M059J (cell line): ENCODE data around the gene DHX32. TPM values are rescaled to one million over a fixed set of nuclear protein-coding genes. Genes with fewer than 3 reads are reported as not detected.

Experiments
- DNase-seq: peaks from one replicate; pipeline ENCODE4 v3.0.0-alpha.2; 2012; ENCODE audit warnings: low read depth
- total RNA-seq: library from RNA; depleted of rRNA; stranded (reverse); fragments of >200 nt; shearing (Covaris generic); gene quantifications from 2 replicates; pipeline ENCODE4 v1.2.3, GENCODE V29; 2014

The DHX32 gene
- total RNA-seq, 1 experiment from 2014 or later = 60.0 TPM

DNA sequence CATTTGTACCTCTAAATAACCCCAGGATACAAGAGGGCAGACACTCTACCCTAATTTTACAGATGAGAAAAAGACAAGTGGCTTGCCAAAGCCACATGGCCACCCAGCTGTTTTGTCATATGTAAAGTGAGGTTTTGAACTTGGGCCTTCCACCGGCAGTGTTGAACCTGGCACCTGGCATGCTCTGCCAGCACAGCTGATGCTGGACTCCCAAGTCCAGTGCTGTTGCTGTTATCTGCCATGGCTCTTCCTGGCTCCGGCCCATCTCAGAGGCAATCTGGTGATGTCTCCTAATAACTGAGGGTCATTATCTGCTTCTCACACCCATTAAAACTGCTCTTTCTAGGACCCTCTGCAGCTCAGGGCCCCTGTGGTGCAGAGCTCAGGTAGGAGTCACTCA is 32.7 kb downstream of the DHX32 start:
- DNase-seq = no peak

DNA sequence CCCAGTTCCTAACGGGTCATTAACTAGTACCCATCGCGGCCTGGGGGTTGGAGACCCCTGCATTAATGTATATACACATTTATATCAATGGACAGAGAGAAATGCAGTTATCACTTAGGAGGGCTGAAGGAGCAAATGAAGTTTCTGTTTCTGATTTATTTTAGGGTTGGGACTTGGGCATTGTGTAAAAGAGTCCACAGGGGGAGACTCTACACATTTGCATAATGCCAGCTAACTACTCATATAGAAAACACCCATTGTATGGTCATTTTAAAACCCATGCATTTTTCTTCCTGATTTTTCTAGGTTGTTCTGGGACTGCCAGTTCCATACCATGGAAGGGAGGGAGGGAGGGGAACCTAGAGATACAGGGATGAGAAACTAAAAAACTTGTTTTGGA is 34.2 kb downstream of the DHX32 start:
- DNase-seq = no peak

DNA sequence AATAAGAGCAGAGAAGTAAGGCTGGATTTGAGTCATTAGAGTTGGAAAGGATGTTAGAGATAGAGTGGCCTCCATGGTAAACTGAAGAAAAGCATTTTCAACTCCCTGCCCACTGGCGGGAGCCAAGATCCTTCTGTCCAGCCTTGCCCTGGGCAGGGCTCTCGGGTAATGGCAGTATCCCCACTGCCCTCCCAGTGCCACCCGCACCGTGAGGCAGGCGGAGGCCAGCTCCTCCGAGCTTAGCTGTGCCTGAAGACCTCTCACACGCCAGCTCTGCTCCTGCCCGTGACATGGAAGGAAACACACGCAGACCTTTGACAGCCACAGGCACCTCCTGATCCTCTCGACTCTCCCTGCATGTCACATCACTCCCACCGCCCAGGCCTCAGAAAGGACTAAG is 35.5 kb downstream of the DHX32 start:
- DNase-seq = no peak

DNA sequence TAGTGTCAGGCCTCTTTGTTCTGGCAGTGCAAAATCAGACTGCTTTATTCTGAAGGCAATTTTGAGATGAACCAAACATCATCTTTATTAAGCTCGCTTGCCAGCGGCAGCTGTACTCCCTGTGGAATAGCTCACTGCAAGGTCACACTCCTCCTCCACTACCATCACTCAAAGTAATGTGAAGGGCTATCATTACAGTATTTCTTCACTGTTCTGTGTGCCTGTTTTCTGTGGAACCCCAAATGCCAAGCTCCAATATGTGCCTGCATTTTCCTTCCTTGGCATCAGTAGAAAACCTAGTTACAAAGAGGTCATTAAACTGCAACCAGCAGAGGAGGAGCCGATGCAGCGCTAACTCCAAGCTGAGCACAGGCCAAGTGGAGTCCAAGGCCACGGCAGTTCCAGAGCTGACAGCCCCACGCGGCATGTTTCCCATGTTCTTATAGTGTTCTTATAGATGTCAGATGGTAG is 36.3 kb downstream of the DHX32 start:
- no peak for DNase-seq

DNA sequence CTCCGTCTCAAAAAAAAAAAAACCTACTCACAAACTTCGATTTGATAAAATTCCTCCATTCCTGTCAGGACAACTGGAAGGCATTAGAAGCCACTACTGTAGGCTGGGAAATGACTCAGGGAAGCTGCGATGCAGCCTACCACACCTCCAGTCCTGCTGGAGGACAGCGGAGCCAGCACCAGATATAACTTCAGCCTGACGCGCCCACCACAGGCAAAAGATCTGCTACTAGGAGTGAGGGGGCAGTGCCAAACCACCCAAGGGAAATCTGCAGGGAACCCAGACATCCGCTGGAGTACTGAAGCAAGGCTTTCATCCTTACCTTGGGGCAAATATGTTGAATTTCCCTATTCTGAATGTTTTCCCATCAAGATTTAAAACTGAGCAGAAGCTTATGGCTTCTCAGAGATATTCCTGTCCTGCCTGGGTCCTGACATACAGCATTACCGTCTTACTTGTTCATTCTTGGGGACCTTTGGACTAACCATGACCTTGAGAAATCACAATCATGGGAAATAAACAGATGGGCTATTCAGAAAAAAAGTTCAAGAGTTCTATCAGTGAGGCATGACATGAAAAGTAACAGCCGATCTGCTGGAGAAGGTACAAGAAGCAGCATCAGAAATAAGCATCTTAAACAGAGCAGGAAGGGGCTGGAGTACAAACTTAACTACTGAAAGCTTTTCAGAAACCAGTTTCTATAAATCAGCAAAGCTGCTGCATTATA is 37.3 kb downstream of the DHX32 start:
- no peak for DNase-seq

DNA sequence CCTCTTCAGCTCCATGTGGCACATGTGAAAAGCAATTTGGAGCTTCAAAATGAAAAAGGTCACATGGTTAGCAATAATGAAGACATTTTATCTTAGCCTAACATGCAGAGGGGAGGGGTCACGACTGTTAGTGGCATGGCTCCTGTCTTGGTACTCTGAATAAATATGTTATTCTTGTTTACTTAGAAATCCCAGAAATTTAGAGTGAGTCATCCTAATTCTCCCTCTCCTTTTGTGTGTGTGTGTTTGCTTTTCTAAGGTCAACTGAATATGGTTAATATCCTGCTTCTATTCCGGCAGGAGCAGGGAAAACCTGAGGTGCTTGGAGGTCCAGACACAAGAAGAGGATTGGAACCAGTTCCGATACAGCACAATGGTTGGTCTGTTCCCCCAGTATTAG is 40.1 kb downstream of the DHX32 start:
- peak; percentile 16 for DNase-seq

DNA sequence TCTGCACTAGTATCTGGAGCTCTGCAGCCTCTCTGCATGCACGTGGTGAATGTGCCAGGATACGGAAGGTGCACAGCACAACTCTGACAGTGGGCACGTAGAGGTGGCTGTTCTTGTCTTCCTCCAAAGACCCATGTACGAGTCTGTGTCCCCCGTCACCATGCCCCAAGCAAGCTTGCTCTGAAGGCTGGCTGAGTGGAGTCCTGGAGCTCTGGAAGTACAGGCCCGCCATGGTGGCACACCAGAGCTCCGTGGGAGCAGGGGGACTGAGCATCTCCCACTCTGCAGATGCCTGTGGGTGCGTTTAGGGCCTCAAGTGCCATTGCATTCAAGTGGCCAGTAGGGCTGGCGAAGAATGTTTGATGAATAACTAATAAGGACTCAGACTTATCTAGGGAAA is 40.7 kb downstream of the DHX32 start:
- no peak for DNase-seq

DNA sequence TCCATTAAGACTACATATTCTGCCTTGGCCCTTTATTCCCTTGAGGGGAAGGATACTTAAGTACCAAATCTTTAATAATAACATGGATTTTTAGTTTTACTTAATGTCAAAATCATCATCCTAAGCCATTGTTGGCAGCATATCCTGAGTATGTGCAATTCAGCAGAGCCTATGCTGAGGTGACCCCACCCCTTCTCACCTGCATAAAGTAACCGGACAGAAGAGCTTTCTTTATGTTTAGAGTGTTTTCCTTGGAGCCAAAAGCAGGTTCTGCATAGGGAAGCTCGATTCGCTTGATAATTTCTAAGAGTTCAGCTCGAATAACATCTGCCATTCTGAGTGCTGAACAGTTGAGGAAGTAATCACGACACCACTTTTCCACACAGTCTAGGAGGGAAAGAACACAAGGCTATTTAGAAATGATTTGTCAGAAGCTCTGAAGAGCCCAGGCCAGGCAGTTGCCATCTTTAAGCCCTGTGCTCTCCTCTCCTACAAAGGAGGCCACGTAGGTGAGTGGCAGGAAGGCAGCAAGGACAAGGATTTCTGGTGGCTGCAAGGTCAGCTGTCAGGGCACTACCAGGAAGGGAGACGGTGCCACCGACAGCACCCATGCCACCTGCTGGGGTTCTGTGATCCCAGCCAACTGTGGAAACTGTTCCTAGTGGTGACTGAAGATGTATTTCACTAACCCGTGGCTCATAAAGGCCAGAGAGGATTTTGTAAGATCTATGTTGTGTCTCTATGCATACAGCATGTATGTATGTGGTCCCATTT is 42.1 kb downstream of the DHX32 start:
- DNase-seq = no peak

DNA sequence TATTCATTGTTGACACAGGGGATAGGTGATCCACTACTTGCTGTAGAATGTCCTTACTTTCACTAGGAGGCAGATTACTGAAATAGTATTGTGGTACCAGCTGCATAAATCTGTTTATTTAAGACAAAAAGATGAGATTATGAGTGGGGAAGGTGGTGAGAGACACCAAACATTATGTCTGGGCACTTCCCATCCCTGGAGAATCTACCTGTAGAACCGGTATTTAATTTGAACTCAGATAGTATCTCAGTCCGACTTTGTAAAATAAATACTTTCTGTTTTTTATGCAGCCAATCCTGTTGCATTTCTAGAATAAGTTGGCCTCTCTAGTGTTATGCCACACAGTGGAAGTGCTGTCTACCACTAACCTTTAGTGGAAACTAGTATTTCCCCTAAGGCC is 44.3 kb downstream of the DHX32 start:
- no peak for DNase-seq

DNA sequence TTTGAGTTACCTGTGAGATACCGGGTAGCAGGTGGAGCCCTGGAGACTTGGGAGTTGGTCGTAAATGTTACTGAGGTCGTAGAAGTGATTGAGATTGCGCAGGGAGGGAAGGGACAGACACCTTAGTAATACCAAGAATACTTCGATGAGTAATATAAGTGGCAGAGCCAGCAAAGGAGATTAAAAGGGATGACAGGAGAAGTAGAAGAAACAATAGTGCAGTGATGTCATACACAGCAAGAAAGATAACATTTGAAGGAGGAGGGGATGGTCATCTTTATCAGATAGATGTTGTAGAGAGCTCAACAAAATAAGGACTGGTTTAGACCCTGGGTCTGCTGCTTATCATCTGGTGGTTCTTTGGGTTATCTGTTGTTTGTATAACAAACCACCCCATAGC is 52.8 kb downstream of the DHX32 start:
- DNase-seq = no peak

DNA sequence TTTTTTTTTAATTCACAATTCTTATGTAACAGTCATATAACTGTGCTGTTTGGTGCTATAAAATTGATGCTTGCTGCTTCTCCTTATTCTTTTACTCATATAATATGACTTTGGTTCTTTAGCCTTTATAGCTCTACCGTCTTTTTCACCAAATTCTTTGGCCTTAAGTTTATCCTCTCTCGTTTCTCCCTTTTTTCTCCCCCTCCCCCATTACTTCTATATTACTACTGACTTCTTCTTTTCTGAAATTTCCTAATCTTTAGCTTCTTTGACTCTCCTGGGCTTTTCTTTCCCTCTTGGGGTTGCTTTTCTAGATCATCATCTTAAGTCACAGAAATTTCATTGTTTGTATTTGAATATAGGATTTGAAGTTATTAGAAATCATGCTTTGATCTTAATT is 54.0 kb downstream of the DHX32 start:
- DNase-seq = no peak

DNA sequence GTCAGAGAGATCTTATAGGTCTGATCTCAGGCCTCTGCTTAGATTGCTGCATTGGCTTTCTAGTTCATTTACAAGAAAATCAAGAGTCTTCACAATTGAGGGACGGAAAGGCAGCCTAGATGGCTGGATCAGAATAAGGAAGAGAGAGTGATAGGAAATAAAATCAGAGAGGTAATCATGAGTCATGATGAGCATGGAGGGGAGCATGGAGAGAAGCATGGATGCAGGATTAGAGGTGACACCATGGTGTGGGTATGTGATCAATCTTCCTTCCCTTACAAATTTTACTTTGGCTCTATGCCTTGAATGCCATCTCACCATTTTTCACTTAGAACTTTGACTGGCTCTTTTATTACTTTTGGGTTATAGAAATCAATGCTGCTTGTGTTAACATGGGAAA is 56.4 kb downstream of the DHX32 start:
- peak; percentile 34 for DNase-seq

DNA sequence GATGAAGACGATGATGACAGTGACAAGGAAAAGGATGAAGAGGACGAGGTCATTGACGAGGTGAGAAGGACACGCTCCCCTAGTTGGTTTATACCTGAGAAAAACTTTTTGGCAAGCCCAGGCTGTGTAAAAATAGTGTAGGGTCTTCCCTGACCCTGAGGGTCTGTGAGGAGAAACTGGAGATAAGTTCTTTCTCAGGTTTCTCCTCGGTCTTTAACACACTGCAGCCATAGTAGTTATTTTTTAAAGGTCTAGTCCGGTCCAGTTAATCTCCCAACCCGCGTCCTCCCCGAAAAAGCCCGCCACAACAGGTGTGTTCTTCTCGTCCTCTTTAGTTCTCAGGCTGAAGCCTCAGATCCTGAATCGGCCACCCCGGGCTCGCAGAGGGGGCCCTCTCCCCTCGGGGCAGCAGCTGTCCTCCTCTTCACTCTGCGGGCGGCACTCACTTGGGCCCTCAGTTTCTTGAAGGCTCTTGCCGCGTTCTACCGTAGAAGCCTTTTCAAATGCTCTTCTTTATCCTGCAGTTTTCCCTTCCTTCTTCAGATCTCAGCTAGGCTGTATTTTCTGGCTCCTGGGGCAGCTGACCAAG is 57.3 kb downstream of the DHX32 start:
- peak; percentile 6 for DNase-seq

DNA sequence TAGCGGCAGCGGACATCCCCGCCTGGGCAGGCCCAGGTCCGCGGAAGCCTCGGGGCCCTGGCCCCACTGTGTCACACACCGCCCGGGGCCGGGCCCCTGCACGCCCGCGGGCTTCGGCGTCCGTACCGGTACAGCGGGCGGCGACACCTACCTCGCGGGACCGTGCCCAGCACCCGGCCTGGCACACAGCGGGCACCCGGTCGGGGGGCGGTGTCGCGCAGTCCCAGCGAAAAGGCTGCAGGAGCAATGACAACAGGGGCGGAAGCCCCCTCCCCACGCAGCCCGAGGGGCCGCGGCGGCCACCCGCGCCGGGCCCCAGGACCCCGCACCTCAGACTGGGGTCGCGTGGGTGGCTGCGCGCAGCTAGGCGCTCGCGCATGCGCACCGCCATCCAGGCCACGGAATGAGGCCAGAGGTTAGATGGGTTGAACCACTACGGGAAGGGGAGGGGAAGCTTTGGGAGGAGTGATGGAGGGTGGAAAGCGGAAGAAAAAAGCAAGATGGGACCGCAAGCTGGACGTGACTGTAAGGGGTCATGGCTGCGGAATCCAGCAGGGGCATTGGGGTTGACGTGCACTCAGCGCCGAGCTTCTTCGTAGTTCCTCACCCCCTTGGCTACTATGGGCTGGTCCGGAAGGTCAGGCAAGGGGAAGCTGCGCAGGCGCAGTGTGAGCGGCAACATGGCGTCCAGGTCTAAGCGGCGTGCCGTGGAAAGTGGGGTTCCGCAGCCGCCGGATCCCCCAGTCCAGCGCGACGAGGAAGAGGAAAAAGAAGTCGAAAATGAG is 58.0 kb downstream of the DHX32 start, which contains the start of the genes BCCIP and UROS:
BCCIP (plus strand) TSS at position 669 of the 785 bp plus-strand sequence; CDS start at position 681, 12 bp downstream.
UROS (minus strand) TSS at position 381 of the 785 bp plus-strand sequence. CDS start 6,759 bp downstream, outside the sequence.
- DNase-seq = peak; percentile 86

DNA sequence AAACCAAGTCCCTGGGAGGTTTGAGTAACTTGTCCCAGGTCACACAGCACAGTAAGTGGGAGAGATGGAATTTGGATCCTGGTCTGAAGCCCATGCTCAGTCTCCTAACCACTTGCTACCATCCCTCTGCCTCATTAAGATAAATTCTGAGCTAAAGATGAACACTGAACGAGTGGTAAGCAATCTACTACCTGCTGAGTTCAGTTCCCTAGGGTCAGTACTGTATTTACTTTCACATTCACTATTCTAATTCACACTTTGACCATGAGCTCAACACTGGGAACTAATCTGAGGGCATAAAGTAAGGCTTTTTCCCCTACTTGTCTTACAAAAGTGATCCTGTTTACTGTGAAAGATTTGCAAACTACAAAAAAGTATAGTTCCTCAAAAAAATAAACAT is 60.4 kb downstream of the DHX32 start:
- DNase-seq = no peak

DNA sequence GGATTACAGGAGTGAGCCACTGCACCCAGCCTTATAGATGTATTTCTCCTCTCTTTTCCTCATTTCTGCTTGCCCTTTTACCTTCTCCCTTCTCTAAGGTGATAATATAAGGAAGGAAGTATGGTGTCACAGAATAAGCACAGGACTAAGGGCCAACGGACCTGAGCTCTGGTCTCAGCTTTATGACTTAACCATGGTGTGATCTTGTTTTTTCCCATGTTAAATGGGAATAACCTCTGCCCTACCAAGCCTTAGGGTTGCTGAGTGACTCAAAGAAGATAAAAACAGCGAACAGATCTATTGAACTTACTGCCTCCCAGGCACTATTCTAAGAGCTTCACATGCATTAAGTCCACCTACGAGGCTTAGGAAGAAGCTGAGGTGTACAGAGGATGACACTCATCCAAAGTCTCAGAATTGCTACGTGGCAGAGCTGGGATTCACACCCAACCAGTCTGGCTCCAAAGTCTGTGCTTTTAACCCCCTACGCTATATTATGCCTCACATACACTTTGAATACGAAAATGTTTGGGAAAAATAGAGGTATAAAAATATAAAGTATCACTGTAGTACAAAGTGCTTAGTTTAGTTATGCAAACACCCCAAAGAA is 63.6 kb downstream of the DHX32 start:
- no peak for DNase-seq

DNA sequence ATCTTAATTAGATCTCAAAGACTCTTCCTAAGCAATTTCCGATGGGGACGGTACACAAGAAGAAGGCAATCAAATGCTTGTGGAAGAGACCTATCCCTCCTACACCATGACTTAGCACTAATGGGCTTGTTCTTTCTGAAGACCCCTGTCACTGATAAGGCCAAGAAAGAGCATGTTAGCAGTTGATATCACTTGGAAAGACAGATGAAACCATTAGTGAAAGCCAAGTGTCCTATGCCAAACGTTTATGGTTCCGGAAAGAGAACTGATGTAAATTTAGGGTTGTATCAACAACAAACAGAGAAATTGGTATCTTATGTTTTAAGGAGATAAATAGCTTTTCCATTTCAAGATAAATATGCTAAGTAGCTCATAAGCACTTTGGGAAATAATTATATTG is 64.5 kb downstream of the DHX32 start:
- DNase-seq = no peak

DNA sequence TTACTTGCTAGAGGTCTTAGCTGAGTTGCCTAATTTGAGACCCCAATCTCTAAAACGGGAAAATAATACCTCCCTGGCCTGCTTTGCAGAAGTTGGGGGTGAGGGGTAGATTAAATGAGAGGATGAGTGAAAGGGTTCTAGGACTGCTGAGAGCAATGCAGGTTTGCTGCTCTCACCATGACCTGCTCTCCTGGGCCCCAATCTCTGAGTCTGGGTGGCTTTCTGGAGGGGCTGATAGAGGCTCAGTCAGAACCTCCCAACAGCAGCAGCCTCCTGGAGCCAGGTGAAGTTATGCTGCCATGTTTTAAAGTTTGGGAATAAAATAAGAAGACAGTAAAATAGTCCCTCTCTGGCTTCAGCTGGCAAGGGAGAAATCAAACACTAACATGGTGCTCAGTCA is 65.3 kb downstream of the DHX32 start:
- DNase-seq = no peak

DNA sequence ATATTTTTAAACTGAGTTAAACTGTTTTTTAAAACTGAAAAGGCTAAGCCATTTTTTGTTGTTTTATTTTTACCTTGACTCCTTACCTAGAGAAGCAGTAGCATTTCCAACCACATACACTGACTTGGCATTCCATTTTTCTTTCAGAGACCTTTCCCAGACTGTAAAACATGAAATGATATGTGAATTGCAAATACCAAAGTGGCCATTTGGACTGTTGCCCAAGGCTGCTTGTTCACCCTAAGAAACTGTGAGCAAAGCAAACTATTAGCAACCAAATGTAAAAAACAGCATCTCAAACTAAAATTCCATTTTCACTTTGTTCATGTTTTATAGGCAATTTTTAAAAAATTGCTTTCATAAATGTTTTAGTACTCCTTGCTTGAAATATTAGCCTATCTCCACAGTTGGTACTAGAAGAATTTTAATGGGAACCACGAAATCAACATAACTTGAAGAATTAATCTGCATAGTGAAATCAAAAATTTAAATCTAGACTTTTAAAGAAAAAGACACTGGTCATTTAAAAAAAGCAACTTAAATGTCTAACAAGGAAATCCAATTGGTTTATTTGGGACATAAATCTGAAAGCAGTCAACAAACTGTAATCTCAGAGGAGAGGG is 68.9 kb downstream of the DHX32 start:
- peak; percentile 14 for DNase-seq

DNA sequence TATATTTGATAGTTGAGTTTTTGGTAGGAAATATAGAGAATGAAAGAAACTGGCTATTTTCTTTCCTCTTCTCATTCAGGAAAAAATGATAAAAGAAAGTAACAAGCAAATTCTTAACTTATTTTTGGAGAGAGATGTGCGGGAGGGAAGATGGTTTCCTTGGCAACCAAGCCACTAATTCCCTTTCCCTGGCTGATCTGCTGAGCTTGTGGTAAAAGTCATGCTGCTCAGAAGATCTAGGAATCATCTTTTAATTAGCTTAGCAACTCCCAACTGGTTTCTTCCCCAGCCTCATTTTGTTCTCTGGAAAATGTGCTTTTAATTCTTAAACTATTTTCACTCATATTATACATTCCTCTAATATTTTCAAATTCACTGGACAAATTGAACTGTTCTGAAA is 69.8 kb downstream of the DHX32 start:
- DNase-seq = no peak

DNA sequence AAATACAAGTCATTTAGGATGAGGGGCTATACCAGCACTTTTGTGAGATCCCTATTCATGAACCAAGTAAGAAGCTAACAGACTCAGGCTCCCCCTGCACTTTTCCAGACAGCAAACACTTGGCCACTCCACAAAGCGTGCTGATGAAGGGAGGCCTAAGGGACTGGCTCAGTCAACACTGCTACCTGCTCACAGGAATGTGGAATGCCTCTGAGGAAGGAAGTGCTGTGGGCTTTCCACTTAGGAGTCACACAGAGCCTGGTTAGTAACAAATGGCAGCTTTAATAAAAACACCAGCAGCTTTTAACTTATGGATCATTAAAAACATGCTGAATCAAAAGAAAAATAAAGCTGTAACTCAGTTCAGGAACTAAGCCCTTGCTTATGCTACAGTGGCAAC is 73.0 kb downstream of the DHX32 start:
- no peak for DNase-seq
